ENCODE data around the gene TMC4. TPM values are rescaled to one million over a fixed set of nuclear protein-coding genes. Genes with fewer than 3 reads are reported as not detected.
"Not testable (repeated sequence)": the region's sequence is repeated elsewhere in the genome, so short reads cannot be mapped to it uniquely, and the experiment has no call there.

TMC4 gene
- total and polyA plus RNA-seq, 2 donors: 2.1 to 15.4 TPM

- H3K27me3 ChIP-seq (ENCODE audit: control insufficient read depth in 2 of 2, insufficient read depth in 1 of 2, low read length in 1 of 2): no peaks in the 10 kb centered on the region
- H3K36me3 ChIP-seq (ENCODE audit: control insufficient read depth in 2 of 2, insufficient read depth in 2 of 2, low read length in 1 of 2): peaks cover 4 to 17% of the 10 kb centered on the region in 2 donors
- H3K9me3 ChIP-seq (ENCODE audit: control insufficient read depth in 2 of 2, insufficient read depth in 1 of 2, low read length in 1 of 2): no peaks in the 10 kb centered on the region
- H3K4me1 ChIP-seq (ENCODE audit: control insufficient read depth in 2 of 2, insufficient read depth in 2 of 2, low read length in 2 of 2): peaks cover 15% of the 10 kb centered on the region in 2 donors
- no peak overlapping the region for H3K27ac ChIP-seq (ENCODE audit: low read depth in 1 of 2, low read length in 1 of 2)
- 98% methylated on average over 11 of the region's 11 CpGs for WGBS
- no peak overlapping the region for H3K4me3 ChIP-seq (ENCODE audit: low read length in 2 of 2)
- DNase-seq (ENCODE audit: low read depth in 6 of 9, low spot score in 9 of 9): no peak
Measured at GRCh38 chr19:54186934-54187381, 14.0 kb upstream of the TMC4 start.

- 96% methylated on average over 8 of the region's 8 CpGs for WGBS
- H3K36me3 ChIP-seq (ENCODE audit: control insufficient read depth in 2 of 2, insufficient read depth in 2 of 2, low read length in 1 of 2): peaks cover 4 to 17% of the 10 kb centered on the region in 2 donors
- no peak overlapping the region for H3K27ac ChIP-seq (ENCODE audit: low read depth in 1 of 2, low read length in 1 of 2)
- H3K27me3 ChIP-seq (ENCODE audit: control insufficient read depth in 2 of 2, insufficient read depth in 1 of 2, low read length in 1 of 2): no peaks in the 10 kb centered on the region
- no peak overlapping the region for H3K4me3 ChIP-seq (ENCODE audit: low read length in 2 of 2)
- no peak for DNase-seq (ENCODE audit: low read depth in 6 of 9, low spot score in 9 of 9)
- peaks cover 10 to 11% of the 10 kb centered on the region in 2 donors for H3K4me1 ChIP-seq (ENCODE audit: control insufficient read depth in 2 of 2, insufficient read depth in 2 of 2, low read length in 2 of 2)
- no peaks in the 10 kb centered on the region for H3K9me3 ChIP-seq (ENCODE audit: control insufficient read depth in 2 of 2, insufficient read depth in 1 of 2, low read length in 1 of 2)
Measured at GRCh38 chr19:54186351-54186750, 13.4 kb upstream of the TMC4 start.

- no peaks in the 10 kb centered on the region for H3K9me3 ChIP-seq (ENCODE audit: control insufficient read depth in 2 of 2, insufficient read depth in 1 of 2, low read length in 1 of 2)
- peaks cover 6 to 21% of the 10 kb centered on the region in 2 donors for H3K4me1 ChIP-seq (ENCODE audit: control insufficient read depth in 2 of 2, insufficient read depth in 2 of 2, low read length in 2 of 2)
- peaks cover 4 to 28% of the 10 kb centered on the region in 2 donors for H3K36me3 ChIP-seq (ENCODE audit: control insufficient read depth in 2 of 2, insufficient read depth in 2 of 2, low read length in 1 of 2)
- DNase-seq (ENCODE audit: low read depth in 6 of 9, low spot score in 9 of 9): no peak
- H3K27ac ChIP-seq (ENCODE audit: low read depth in 1 of 2, low read length in 1 of 2): no peak overlapping the region
- WGBS: 97% methylated on average over 11 of the region's 11 CpGs
- no peak overlapping the region for H3K4me3 ChIP-seq (ENCODE audit: low read length in 2 of 2)
- no peaks in the 10 kb centered on the region for H3K27me3 ChIP-seq (ENCODE audit: control insufficient read depth in 2 of 2, insufficient read depth in 1 of 2, low read length in 1 of 2)
Measured at GRCh38 chr19:54183431-54183830, 10.5 kb upstream of the TMC4 start.

GRCh38 chr19:54181894-54182293, 8.9 kb upstream of the TMC4 start:
- Histone ChIP-seq H3K36me3 (ENCODE audit: control insufficient read depth in 2 of 2, insufficient read depth in 2 of 2, low read length in 1 of 2) (peaks cover 3 to 26% of the 10 kb centered on the region in 2 donors), H3K4me1 (ENCODE audit: control insufficient read depth in 2 of 2, insufficient read depth in 2 of 2, low read length in 2 of 2) (peaks cover 0 to 14% of the 10 kb centered on the region in 2 donors)
- not testable (repeated sequence) for H3K4me3 ChIP-seq (ENCODE audit: low read length in 2 of 2); H3K9me3 ChIP-seq (ENCODE audit: control insufficient read depth in 2 of 2, insufficient read depth in 1 of 2, low read length in 1 of 2); H3K27ac ChIP-seq (ENCODE audit: low read depth in 1 of 2, low read length in 1 of 2); DNase-seq (ENCODE audit: low read depth in 6 of 9, low spot score in 9 of 9); H3K27me3 ChIP-seq (ENCODE audit: control insufficient read depth in 2 of 2, insufficient read depth in 1 of 2, low read length in 1 of 2)
- 98% methylated on average over 3 of the region's 3 CpGs for WGBS

GRCh38 chr19:54180691-54181091, 7.7 kb upstream of the TMC4 start:
- no peak for DNase-seq (ENCODE audit: low read depth in 6 of 9, low spot score in 9 of 9)
- 99% methylated on average over 37 of the region's 37 CpGs for WGBS
- Histone ChIP-seq H3K27ac (ENCODE audit: low read depth in 1 of 2, low read length in 1 of 2) (no peak overlapping the region), H3K9me3 (ENCODE audit: control insufficient read depth in 2 of 2, insufficient read depth in 1 of 2, low read length in 1 of 2) (no peaks in the 10 kb centered on the region), H3K36me3 (ENCODE audit: control insufficient read depth in 2 of 2, insufficient read depth in 2 of 2, low read length in 1 of 2) (peaks cover 0 to 23% of the 10 kb centered on the region in 2 donors), H3K27me3 (ENCODE audit: control insufficient read depth in 2 of 2, insufficient read depth in 1 of 2, low read length in 1 of 2) (no peaks in the 10 kb centered on the region), H3K4me1 (ENCODE audit: control insufficient read depth in 2 of 2, insufficient read depth in 2 of 2, low read length in 2 of 2) (peaks cover 0 to 14% of the 10 kb centered on the region in 2 donors), H3K4me3 (ENCODE audit: low read length in 2 of 2) (no peak overlapping the region)

GRCh38 chr19:54179921-54180461, 7.0 kb upstream of the TMC4 start:
- WGBS: 71% methylated on average over 10 of the region's 10 CpGs
- peak overlapping the region in 1 of 2 donors; percentile 64 for H3K27ac ChIP-seq (ENCODE audit: low read depth in 1 of 2, low read length in 1 of 2)

GRCh38 chr19:54179262-54179852, 6.4 kb upstream of the TMC4 start:
- WGBS: 97% methylated on average over 10 of the region's 10 CpGs
- Histone ChIP-seq H3K27me3 (ENCODE audit: control insufficient read depth in 2 of 2, insufficient read depth in 1 of 2, low read length in 1 of 2) (no peaks in the 10 kb centered on the region), H3K4me3 (ENCODE audit: low read length in 2 of 2) (no peak overlapping the region), H3K36me3 (ENCODE audit: control insufficient read depth in 2 of 2, insufficient read depth in 2 of 2, low read length in 1 of 2) (peaks cover 0 to 23% of the 10 kb centered on the region in 2 donors), H3K4me1 (ENCODE audit: control insufficient read depth in 2 of 2, insufficient read depth in 2 of 2, low read length in 2 of 2) (peaks cover 0 to 14% of the 10 kb centered on the region in 2 donors), H3K9me3 (ENCODE audit: control insufficient read depth in 2 of 2, insufficient read depth in 1 of 2, low read length in 1 of 2) (no peaks in the 10 kb centered on the region), H3K27ac (ENCODE audit: low read depth in 1 of 2, low read length in 1 of 2) (peak overlapping the region in 1 of 2 donors; percentile 64)
- no peak for DNase-seq (ENCODE audit: low read depth in 6 of 9, low spot score in 9 of 9)

More at GRCh38 chr19:54179921-54180461, 7.0 kb upstream of the TMC4 start:
- Histone ChIP-seq H3K9me3 (ENCODE audit: control insufficient read depth in 2 of 2, insufficient read depth in 1 of 2, low read length in 1 of 2) (no peaks in the 10 kb centered on the region), H3K36me3 (ENCODE audit: control insufficient read depth in 2 of 2, insufficient read depth in 2 of 2, low read length in 1 of 2) (peaks cover 0 to 23% of the 10 kb centered on the region in 2 donors), H3K4me1 (ENCODE audit: control insufficient read depth in 2 of 2, insufficient read depth in 2 of 2, low read length in 2 of 2) (peaks cover 0 to 14% of the 10 kb centered on the region in 2 donors), H3K27me3 (ENCODE audit: control insufficient read depth in 2 of 2, insufficient read depth in 1 of 2, low read length in 1 of 2) (no peaks in the 10 kb centered on the region), H3K4me3 (ENCODE audit: low read length in 2 of 2) (no peak overlapping the region)
- DNase-seq (ENCODE audit: low read depth in 6 of 9, low spot score in 9 of 9): peak in 3 of 9 donors; percentile 54 to 78 (median 57)

- H3K4me1 ChIP-seq (ENCODE audit: control insufficient read depth in 2 of 2, insufficient read depth in 2 of 2, low read length in 2 of 2): peaks cover 0 to 14% of the 10 kb centered on the region in 2 donors
- WGBS: 95% methylated on average over 23 of the region's 23 CpGs
Measured at GRCh38 chr19:54178581-54179261, 5.8 kb upstream of the TMC4 start.

More at GRCh38 chr19:54178581-54179261, 5.8 kb upstream of the TMC4 start:
- H3K27ac ChIP-seq (ENCODE audit: low read depth in 1 of 2, low read length in 1 of 2): no peak overlapping the region
- DNase-seq (ENCODE audit: low read depth in 6 of 9, low spot score in 9 of 9): peak in 2 of 9 donors; percentile 50 to 56
- no peaks in the 10 kb centered on the region for H3K27me3 ChIP-seq (ENCODE audit: control insufficient read depth in 2 of 2, insufficient read depth in 1 of 2, low read length in 1 of 2)
- H3K36me3 ChIP-seq (ENCODE audit: control insufficient read depth in 2 of 2, insufficient read depth in 2 of 2, low read length in 1 of 2): peaks cover 0 to 21% of the 10 kb centered on the region in 2 donors
- no peak overlapping the region for H3K4me3 ChIP-seq (ENCODE audit: low read length in 2 of 2)
- H3K9me3 ChIP-seq (ENCODE audit: control insufficient read depth in 2 of 2, insufficient read depth in 1 of 2, low read length in 1 of 2): no peaks in the 10 kb centered on the region

Data from thymus (tissue), 11 donors.